Uterus (tissue), 4 donors: ENCODE data around the gene FZD1. TPM values are rescaled to one million over a fixed set of nuclear protein-coding genes. Genes with fewer than 3 reads are reported as not detected.
A peak's percentile ranks its signal among the peaks of the same experiment; 100 is the strongest.

Experiments used
- DNase-seq, 2 donors: peaks; one replicate each; pipeline ENCODE4 v3.0.0-alpha.2; 2019 to 2020
- H3K27ac ChIP-seq, 2 donors: fragments of 200-600 bp; sonication (generic); 1 replicate in 1 of 2; 2 replicates in 1 of 2; pipeline ENCODE4 v1.5.1; 2016 to 2018
- H3K27me3 ChIP-seq, 2 donors: fragments of 200-600 bp; sonication (generic); one replicate each; pipeline ENCODE4 v1.5.1; 2018 to 2019; ENCODE audit warnings: control low read depth in 1 of 2
- H3K36me3 ChIP-seq, 2 donors: fragments of 200-600 bp; sonication (generic); one replicate each; pipeline ENCODE4 v1.5.1; 2019; ENCODE audit warnings: control low read depth in 1 of 2
- H3K4me1 ChIP-seq, 2 donors: fragments of 200-600 bp; sonication (generic); one replicate each; pipeline ENCODE4 v1.5.1; 2018 to 2019; ENCODE audit warnings: control low read depth in 1 of 2
- H3K4me3 ChIP-seq, 2 donors: fragments of 200-600 bp; sonication (generic); 1 replicate in 1 of 2; 2 replicates in 1 of 2; pipeline ENCODE4 v1.5.1; 2018 to 2019; ENCODE audit warnings: mild to moderate bottlenecking in 1 of 2
- H3K9me3 ChIP-seq, 2 donors: fragments of 200-600 bp; sonication (generic); one replicate each; pipeline ENCODE4 v1.5.1; 2019; ENCODE audit warnings: control low read depth in 1 of 2
- CTCF ChIP-seq, 4 experiments: fragments of 200-600 bp in 2 of 4; fragments of 450-650 bp in 2 of 4; sonication (generic) in 2 of 4; IDR thresholded peaks; one replicate each; pipeline ENCODE4 v1.5.1; 2016 to 2019; ENCODE audit warnings: antibody characterized with exemption in 4 of 4, mild to moderate bottlenecking in 2 of 4, moderate library complexity in 1 of 4
- POLR2A ChIP-seq, 2 donors: fragments of 450-650 bp; IDR thresholded peaks; one replicate each; pipeline ENCODE4 v1.6.1; 2016; ENCODE audit warnings: antibody characterized with exemption in 2 of 2, mild to moderate bottlenecking in 1 of 2, moderate library complexity in 1 of 2
- intact Hi-C: fragments of 100-400 bp; cut with DNase I; formaldehyde crosslinking; loops from one replicate; pipeline ENCODE4 v1.15.1; 2023; ENCODE audit warnings: low total_unique reads
- total RNA-seq, 4 donors: library from RNA; depleted of rRNA in 3 of 4; stranded (reverse); fragments of >200 nt in 3 of 4; gene quantifications; one replicate each; pipeline versions ENCODE4 v1.1.0 to v1.2.4, GENCODE V29; 2014 to 2023
- donor health status: DM: yes; HTN: yes; CAD: no.

Gene FZD1
- 10 to 100 TPM in 2 of 4 donors, 1 to 10 TPM in 2; 5.0 to 39.3 (median 10.2) TPM for total RNA-seq

DNA sequence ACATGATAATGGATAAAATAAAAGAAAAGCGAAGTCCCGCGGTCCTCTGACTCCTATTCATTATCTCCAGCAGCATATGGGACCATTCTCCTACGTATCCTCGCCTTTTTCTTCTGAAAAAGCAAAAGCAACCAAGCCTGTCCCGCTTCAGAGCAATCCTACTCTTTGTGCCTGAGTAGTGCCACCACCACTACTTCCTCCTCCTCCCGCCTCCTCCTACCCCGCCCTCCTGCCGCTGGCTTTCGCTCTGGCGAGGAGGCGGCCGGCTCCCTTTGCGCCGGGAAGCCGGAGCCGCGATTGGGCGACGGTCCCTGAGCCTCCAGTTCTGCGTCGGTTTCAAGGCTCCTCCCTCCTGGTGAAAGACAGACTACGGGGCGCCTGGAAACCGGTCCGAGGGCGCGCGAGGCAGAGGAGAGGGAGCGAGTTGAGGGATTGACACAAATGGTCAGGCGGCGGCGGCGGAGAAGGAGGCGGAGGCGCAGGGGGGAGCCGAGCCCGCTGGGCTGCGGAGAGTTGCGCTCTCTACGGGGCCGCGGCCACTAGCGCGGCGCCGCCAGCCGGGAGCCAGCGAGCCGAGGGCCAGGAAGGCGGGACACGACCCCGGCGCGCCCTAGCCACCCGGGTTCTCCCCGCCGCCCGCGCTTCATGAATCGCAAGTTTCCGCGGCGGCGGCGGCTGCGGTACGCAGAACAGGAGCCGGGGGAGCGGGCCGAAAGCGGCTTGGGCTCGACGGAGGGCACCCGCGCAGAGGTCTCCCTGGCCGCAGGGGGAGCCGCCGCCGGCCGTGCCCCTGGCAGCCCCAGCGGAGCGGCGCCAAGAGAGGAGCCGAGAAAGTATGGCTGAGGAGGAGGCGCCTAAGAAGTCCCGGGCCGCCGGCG lies at the start of gene FZD1:
TSS of gene FZD1 (plus strand) at position 388 of the 878 bp plus-strand sequence. CDS start at position 836, 448 bp downstream.
- Histone ChIP-seq H3K27me3 (no peaks in the 10 kb centered on the region), H3K9me3 (no peaks in the 10 kb centered on the region), H3K36me3 (no peaks in the 10 kb centered on the region), H3K4me3 (peak within 1 kb of the TSS; percentile 49 to 62), H3K27ac (peak within 1 kb of the TSS; percentile 90 to 93), H3K4me1 (peaks cover 0 to 6% of the 10 kb centered on the region in 2 donors)
- TF ChIP-seq POLR2A (IDR thresholded peaks at IDR 0.05) (peak; percentile 63 to 78), CTCF (IDR thresholded peaks at IDR 0.05) (peak in 2 of 4 experiments; percentile 17 to 25)
- intact Hi-C loops = no loop called here
- peak; percentile 96 to 97 for DNase-seq

- Histone ChIP-seq H3K4me3 (no peak overlapping the region), H3K4me1 (no peaks in the 10 kb centered on the region), H3K9me3 (no peaks in the 10 kb centered on the region), H3K27ac (no peak overlapping the region), H3K36me3 (no peaks in the 10 kb centered on the region), H3K27me3 (no peaks in the 10 kb centered on the region)
- intact Hi-C loops = no loop called here
- TF ChIP-seq POLR2A (IDR thresholded peaks at IDR 0.05) (no peak), CTCF (IDR thresholded peaks at IDR 0.05) (no peak)
- no peak for DNase-seq
Measured at GRCh38 chr7:91226411-91226810, 37.8 kb upstream of the FZD1 start.

GRCh38 chr7:91228327-91228726 lies 35.9 kb upstream of the FZD1 start:
- TF ChIP-seq CTCF (IDR thresholded peaks at IDR 0.05) = no peak

DNA sequence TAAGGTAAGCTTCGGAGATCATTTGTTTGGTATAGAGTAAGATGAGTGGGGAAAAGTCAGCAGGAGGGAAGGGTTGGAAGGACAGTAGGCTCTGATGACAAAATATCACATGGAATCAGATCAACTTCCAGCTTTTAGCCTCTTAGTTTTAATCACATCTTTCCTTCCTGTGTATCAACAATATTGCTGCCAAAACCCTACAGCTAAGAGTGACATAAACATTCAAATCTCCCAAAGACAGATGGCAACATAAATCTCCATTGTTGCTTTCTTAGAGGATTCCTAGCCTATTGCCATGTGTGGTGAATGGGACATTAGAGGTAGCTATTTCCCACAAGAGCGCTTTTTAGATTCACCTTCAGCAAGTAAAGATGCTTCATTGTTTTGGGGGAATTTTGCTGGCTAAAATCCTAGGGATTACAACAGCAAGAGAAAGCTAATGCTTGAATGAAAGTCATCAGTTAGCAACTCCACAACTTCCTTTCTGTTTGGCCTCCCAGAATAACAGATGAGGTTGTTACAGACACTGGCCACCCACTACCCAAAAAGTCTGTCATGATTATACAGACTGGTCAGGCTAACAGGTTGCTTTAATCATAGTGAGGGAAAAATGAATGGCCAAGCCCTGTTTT lies 35.2 kb upstream of the FZD1 start:
- Histone ChIP-seq H3K9me3 (no peaks in the 10 kb centered on the region), H3K4me3 (no peak overlapping the region), H3K4me1 (no peaks in the 10 kb centered on the region), H3K36me3 (no peaks in the 10 kb centered on the region), H3K27ac (no peak overlapping the region), H3K27me3 (no peaks in the 10 kb centered on the region)
- no peak for TF ChIP-seq POLR2A (IDR thresholded peaks at IDR 0.05)
- no peak for TF ChIP-seq CTCF (IDR thresholded peaks at IDR 0.05)
- intact Hi-C loops = no loop called here
- no peak for DNase-seq

More at GRCh38 chr7:91228327-91228726, 35.9 kb upstream of the FZD1 start:
- H3K27ac ChIP-seq = no peak overlapping the region
- intact Hi-C loops = no loop called here
- H3K36me3 ChIP-seq = no peaks in the 10 kb centered on the region
- H3K9me3 ChIP-seq = no peaks in the 10 kb centered on the region
- no peaks in the 10 kb centered on the region for H3K27me3 ChIP-seq
- no peak overlapping the region for H3K4me3 ChIP-seq
- no peak for DNase-seq
- no peaks in the 10 kb centered on the region for H3K4me1 ChIP-seq

GRCh38 chr7:91230100-91230499 lies 34.1 kb upstream of the FZD1 start:
- no peaks in the 10 kb centered on the region for H3K4me1 ChIP-seq
- H3K27me3 ChIP-seq = no peaks in the 10 kb centered on the region
- intact Hi-C loops = no loop called here
- no peak overlapping the region for H3K4me3 ChIP-seq
- no peak for DNase-seq
- TF ChIP-seq POLR2A (IDR thresholded peaks at IDR 0.05) (no peak), CTCF (IDR thresholded peaks at IDR 0.05) (no peak)
- H3K36me3 ChIP-seq = no peaks in the 10 kb centered on the region
- H3K27ac ChIP-seq = no peak overlapping the region
- H3K9me3 ChIP-seq = no peaks in the 10 kb centered on the region
